HG03039 (cell line): Measurements from ENCODE around the gene PILRB.
"Not testable (repeated sequence)": the region's sequence is repeated elsewhere in the genome, so short reads cannot be mapped to it uniquely, and the experiment has no call there.

Experiments used
- ATAC-seq: cut with Tn5 transposase; IDR thresholded peaks from one replicate; pipeline ENCODE4 v1.9.1; 2021; ENCODE audit warnings: mild to moderate bottlenecking, moderate library complexity; ENCODE audit not compliant: unreplicated experiment

PILRB gene

DNA sequence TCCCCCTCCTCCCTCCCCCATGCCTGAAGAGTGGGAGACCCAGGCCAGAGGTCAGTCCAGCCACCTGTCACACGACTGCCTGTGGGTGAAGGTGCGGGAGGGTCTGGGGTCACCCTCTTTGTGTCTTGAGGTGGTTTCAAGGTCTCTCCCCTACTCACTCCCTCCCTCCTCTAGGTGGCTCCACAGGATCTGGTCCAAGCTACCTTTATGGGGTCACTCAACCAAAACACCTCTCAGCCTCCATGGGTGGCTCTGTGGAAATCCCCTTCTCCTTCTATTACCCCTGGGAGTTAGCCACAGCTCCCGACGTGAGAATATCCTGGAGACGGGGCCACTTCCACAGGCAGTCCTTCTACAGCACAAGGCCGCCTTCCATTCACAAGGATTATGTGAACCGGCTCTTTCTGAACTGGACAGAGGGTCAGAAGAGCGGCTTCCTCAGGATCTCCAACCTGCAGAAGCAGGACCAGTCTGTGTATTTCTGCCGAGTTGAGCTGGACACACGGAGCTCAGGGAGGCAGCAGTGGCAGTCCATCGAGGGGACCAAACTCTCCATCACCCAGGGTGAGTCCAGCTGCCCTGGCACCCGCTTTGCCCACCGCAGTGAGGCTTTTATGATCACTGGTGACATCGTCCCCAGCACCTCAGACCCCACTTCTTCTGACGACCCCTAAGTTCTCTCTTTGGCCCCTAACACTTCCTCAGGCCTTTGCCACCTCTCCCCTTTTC is 16.1 kb downstream of the PILRB start:
- ATAC-seq: not testable (repeated sequence)

DNA sequence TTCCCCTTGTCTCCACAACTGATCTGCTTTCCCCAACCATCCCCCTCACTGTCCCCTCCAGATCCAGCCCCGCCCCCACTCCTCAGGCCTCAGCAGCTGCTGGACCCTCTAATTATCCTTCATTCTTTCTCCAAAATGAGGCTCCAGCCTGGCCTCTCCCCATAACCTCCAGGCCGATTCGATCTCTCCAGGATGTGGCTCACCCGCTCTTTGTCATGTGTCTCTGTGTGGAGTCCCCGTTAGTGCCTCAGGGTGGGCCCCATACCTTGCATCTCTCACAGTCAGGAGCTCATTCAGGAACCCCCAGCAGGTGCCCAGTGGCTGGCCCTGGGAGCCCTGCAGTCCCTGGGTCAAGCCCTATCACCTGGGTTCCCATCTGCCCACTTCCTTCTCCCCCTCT is 16.7 kb downstream of the PILRB start:
- ATAC-seq: no peak

- no peak for ATAC-seq
These were observed 18.1 kb downstream of the PILRB start for GRCh38 chr7:100376066-100376465.

DNA sequence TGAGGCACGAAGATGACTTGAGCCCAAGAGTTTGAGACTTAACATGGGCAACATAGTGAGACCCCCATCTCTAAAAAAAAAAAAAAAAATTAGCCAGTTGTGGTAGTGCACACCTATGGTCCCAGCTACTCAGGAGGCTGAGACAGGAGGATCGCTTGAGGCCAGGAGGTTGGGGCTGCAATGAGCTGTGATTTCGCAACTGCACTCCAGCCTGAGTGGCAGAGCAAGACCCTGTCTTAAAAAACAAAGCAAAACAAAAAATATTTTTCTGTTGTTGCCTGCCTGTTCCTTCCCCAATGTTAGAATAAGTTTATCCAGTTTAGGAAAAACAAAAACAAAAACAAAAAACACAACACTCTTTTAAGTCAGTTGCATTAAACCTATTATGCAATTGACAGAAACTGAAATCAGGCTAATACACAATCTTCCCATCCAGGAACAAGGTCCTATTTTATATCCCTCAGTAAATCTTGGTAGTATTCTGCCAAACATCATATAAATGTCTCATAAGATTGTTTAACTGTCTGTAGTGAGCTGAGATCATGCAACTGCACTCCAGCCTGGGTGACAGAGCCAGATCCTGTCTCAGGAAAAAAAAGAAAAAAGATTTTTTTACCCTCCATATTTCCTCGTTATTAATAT is 20.3 kb downstream of the PILRB start:
- ATAC-seq: no peak

GRCh38 chr7:100380196-100380595 is 22.3 kb downstream of the PILRB start:
- ATAC-seq: no peak

DNA sequence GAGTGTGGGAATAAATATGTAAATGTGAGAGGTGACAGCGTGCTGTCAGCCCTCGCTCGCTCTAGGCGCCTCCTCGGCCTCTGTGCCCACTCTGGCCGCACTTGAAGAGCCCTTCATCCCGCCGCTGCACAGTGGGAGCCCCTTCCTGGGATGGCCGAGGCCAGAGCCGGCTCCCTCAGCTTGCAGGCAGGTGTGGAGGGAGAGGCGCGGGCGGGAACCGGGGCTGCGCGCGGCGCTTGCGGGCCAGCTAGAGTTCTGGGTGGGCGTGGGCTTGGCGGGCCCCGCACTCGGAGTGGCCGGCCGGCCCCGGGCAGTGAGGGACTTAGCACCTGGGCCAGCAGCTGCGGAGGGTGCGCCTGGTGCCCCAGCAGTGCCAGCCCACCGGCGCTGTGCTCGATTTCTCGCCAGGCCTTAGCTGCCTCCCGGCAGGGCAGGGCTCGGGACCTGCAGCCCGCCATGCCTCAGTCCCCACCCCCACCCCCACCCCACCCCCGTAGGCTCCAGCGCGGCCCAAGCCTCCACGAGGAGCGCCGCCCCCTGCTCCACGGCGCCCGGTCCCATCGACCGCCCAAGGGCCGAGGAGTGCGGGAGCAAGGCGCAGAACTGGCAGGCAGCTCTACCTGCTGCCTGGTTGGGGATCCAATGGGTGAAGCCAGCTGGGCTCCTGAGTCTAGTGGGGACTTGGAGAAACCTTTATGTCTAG is 23.8 kb downstream of the PILRB start:
- not testable (repeated sequence) for ATAC-seq

DNA sequence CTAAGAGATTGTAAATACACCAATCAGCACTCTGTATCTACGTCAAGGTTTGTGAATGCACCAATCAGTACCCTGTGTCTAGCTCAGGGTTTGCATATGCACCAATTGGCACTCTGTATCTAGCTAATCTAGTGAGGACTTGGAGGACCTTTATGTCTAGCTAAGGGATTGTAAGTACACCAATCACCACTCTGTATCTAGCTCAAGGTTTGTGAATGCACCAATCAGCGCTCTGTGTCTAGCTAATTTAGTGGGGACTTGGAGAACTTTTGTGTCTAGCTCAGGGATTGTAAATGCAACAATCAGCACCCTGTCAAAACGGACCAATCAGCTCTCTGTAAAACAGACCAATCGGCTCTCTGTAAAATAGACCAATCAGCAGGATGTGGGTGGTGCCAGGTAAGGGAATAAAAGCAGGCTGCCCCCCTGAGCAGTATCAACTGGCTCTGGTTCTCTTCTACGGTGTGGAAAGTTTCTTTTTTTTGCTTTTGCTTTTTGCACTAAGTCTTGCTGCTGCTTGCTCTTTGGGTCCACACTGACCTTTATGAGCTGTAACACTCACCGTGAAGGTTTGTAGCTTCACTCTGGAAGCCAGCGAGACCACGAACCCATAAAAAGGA is 24.4 kb downstream of the PILRB start:
- not testable (repeated sequence) for ATAC-seq

DNA sequence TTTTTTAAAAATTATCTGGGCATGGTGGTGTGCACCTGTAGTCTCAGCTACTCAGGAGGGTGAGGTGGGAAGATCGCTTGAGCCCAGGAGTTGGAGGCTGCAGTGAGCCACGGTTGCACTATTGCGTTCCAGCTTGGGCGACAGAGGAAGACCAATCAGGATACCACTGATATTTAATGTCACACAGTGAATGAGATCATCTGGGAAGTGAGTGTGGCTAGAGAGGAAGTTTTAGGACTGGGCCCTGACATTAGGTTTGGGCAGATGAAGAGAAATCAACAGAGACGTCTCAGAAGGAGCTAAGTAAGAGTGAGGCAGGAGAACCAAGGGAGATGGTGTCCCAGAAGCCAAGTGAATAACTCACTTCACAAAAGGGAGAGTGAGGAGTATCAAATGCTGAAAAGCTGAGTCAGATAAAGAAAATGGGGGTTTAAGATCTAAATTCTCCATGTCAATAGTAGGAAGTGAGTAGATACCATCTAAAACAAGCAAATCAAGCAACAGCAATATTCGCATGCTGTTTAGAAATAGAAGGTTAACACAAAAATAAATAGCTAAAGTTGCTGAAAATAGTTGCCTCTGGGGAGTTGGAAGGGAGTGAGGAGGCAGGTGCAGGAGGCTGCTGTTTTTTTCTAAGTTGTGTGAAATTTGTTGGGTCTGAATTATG is 26.8 kb downstream of the PILRB start:
- no peak for ATAC-seq

GRCh38 chr7:100386940-100387339 is 29.0 kb downstream of the PILRB start:
- ATAC-seq: no peak

DNA sequence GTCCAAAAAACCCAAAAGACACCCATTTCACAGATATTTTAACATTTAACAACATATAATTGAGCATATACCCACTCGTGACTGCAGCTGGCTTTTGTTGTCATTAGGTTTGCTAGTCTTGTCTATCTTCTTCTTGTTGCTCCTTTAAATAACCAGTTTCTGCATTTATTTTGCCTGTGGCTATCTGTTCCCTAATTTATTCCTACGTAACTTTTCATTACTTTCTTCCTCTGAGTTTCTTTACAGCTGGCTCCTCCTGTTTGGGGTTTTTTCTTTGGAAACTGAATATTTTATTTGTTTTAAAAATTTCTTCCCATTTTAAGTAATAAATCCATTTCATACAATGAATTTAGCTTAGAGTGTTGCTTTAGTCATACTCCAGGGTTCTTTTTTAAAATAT is 29.8 kb downstream of the PILRB start:
- no peak for ATAC-seq

GRCh38 chr7:100389437-100390088 is 31.6 kb downstream of the PILRB start:
- no peak for ATAC-seq

DNA sequence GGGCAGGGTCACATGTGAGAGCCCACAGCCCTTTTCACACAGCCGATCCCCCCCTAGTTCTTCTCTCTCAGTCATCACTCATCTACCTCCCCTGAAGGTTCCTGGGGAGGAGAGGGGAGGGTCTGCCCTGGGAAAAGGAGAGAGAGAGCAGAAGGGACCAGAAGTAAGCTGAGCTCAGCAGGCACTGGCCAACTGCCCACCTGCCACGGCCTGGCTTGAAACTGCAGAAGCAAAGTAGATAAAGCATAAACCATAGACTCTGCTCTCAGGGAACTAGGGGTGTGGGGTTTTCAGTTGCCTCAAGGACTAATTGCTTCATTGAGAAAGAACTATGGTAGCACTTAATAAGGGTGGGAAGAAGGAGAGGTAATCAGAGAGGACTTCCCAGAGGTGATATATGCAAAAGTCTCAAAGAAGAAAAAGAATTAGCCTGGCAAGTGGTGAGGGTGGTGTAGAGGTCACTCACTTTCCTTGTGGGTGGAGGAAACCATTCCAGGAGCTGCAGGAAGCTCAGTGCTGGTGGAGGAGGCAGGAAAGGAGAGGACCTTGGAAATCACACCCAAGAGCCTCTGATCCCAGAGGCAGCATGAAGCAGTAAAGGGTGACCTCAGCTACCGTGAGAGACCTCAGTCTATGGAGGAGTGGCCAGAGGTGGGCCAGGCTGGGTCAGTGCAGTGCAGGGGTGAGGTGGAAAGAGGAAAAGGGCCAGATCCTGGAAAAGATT is 32.5 kb downstream of the PILRB start:
- ATAC-seq: no peak

DNA sequence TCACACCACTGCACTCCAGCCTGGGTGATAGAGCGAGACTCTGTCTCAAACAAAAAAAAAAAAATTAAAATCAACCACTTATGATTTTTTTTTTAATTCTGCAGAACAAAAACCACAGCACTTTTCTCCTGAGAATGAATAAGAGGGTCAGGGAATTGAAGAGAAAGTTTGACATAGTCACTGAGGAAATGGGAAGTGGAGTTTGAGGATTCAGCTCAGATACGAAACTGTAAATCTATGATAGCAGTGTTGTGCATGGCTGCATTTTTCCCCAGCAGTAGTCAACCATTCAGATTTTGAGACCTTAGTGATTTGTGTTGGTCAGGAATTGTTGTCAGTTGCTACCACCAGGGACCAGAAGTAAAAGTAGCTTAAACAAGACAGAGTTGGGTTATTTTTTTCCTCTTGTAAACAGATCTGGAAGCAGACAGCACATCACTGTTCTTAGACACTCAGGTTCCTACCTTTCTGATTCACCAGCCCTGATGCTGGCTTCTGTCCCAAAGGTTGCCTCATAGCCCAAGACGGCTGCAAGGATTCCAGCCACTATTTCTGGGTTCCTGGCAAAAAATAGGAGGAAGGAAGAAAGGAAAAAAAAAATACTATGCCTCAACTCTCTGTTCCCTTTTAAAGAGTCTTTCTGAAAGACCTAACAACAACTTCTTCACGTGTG is 35.5 kb downstream of the PILRB start:
- ATAC-seq: no peak

DNA sequence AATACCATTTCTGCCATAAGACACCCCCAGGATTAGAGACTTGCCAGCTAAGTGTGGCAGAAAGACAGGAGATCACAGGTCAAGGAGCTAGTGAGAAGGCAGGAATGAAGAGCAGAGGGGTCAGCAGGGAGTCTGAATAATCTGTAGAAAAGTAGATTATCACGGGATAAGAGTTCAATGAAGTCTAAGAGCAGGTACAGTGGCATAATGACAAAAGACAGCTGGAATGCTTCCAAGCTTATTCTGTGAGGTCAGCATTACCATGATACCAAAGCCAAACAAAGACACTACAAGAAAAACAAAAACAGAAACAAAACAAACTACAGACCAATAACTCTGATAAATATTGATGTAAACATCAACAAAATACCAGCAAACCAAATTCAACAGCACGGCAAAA is 36.2 kb downstream of the PILRB start:
- ATAC-seq: no peak

GRCh38 chr7:100396421-100396982 is 38.6 kb downstream of the PILRB start:
- peak; percentile 72 for ATAC-seq

DNA sequence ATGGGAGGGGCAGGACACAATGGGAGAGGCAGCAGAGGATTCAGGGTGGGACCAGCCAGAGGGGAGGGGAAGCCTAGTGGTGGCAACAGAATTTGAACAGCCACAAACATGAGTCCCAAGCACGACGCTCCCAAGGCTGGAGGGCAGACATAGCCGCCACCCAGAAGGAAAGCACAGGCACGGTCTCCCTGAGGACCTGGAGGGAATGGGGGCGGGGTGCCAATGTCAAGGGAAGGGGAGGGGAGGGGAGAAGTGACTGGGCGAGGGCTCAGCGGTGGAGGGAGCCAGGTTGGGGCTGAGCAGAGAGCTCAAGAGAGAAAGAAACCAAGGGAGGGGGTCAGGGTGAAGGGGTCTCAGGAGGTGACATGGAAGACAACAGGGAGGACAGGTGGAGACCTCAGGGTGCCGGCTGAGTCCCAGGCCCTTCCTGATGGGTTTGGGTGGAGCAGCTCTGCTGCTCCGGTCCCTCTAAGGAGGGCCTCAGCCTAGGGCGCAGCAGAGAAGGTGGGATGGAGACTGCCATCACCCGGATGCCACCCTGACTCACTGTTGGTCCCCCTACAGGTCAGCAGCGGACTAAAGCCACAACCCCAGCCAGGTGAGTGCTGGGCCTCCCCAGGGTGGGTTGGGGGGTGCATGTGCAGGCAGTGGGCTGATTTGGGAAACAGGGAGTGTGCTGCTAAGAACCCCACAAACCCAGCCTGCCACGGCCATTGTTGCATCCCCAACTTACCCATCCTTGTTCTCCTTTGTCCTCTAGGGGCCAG is 39.6 kb downstream of the PILRB start:
- no peak for ATAC-seq

DNA sequence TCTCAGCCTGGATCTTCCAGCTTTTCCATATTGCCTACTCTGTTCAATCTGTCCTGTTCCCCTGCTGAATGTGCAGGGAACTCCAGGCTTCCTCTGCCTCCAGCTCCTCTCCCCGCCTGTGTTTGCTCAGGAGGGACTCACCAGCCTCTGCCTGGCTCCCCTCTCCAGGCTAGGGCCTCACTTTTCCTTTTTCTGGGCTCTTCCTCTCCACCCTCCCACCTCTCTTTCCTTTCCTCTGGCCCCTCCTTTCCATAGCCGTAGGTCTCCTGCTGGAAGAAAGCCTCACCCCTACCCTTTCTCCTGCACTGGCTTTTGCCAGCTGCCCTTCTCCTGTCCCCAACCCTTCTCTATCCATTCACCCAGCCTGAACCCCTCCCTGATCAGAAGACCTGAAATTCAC is 40.3 kb downstream of the PILRB start:
- ATAC-seq: no peak

- no peak for ATAC-seq
These were observed 42.1 kb downstream of the PILRB start for GRCh38 chr7:100400041-100400440.
